D721Med (cell line): ENCODE data around the gene ZGPAT.
"Not testable (repeated sequence)": the region's sequence is repeated elsewhere in the genome, so short reads cannot be mapped to it uniquely, and the experiment has no call there.

Source experiments
- DNase-seq: peaks from one replicate; pipeline ENCODE4 v3.0.0; 2011; ENCODE audit warnings: low spot score; ENCODE audit not compliant: insufficient read length
- FAIRE-seq: peaks from 2 replicates; lab custom pipeline; 2011; peaks lifted over from hg19 to GRCh38; lab: Jason Lieb, UNC
- TF ChIP-seq, protein P1 (sequence below): IDR thresholded peaks from 2 replicates; pipeline ENCODE4 v1.5.1; 2012; ENCODE audit warnings: mild to moderate bottlenecking, control low read depth; ENCODE audit not compliant: insufficient read depth; ENCODE audit errors: missing control alignments

The ZGPAT gene

DNA sequence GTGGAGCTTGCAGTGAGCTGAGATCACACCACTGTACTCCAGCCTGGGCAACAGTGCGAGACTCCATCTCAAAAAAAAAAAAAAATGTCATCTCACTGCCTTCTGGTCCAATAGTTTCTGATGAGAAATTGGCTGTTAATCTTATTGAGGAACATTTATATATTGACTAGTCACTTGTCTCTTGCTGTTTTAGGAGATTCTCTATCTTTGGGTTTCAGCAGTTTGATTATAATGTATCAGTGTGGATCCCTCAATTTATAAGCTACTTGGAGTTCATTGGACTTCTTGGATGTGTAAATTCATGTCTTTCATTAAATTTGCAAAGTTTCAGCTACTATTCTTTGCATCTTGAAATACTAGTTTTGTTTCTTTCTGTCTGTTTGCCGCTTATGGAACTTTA, 11.2 kb downstream of the ZGPAT start:
- no peak for DNase-seq
- TF ChIP-seq, protein P1, sequence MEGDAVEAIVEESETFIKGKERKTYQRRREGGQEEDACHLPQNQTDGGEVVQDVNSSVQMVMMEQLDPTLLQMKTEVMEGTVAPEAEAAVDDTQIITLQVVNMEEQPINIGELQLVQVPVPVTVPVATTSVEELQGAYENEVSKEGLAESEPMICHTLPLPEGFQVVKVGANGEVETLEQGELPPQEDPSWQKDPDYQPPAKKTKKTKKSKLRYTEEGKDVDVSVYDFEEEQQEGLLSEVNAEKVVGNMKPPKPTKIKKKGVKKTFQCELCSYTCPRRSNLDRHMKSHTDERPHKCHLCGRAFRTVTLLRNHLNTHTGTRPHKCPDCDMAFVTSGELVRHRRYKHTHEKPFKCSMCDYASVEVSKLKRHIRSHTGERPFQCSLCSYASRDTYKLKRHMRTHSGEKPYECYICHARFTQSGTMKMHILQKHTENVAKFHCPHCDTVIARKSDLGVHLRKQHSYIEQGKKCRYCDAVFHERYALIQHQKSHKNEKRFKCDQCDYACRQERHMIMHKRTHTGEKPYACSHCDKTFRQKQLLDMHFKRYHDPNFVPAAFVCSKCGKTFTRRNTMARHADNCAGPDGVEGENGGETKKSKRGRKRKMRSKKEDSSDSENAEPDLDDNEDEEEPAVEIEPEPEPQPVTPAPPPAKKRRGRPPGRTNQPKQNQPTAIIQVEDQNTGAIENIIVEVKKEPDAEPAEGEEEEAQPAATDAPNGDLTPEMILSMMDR: no peak
- FAIRE-seq: no peak

DNA sequence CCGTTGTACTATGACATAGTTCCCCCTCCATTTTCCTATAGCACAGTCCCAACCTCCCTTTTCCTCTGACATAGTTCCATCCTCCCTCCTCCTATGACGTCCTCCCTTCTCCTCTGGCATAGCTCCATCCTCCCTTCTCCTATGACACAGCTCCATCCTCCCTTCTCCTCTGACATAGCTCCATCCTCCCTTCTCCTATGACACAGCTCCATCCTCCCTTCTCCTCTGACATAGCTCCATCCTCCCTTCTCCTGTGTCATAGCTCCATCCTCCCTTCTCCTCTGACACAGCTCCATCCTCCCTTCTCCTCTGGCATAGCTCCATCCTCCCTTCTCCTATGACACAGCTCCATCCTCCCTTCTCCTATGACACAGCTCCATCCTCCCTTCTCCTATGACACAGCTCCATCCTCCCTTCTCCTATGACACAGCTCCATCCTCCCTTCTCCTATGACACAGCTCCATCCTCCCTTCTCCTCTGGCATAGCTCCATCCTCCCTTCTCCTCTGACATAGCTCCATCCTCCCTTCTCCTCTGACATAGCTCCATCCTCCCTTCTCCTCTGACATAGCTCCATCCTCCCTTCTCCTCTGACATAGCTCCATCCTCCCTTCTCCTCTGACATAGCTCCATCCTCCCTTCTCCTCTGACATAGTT, 15.3 kb downstream of the ZGPAT start:
- FAIRE-seq: not testable (repeated sequence)

DNA sequence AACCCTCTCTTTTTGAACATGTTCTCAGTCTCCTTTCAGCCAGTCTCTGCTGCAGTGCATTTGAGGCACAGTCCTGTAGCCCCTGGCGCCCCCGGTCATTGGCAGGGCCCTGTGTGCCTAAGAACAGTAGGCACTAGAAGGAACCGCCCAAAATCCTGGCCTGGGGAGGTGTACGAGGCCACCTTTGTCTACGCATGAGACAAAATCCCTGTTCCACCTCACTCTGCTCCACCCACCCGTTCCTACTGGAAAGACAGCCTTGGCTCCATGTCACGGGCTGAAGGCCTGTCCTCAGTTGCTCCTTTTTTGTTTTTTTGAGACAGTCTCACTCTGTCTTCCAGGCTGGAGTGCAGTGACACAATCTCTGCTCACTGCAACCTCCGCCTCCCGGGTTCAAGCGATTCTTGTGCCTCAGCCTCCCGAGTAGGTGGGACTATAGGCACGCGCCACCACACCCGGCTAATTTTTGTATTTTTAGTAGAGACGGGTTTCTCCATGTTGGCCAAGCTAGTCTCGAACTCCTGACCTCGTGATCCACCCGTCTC, 22.4 kb downstream of the ZGPAT start:
- not testable (repeated sequence) for FAIRE-seq, DNase-seq

More for the DNA sequence above, 15.3 kb downstream of the ZGPAT start:
- DNase-seq: not testable (repeated sequence)

DNA sequence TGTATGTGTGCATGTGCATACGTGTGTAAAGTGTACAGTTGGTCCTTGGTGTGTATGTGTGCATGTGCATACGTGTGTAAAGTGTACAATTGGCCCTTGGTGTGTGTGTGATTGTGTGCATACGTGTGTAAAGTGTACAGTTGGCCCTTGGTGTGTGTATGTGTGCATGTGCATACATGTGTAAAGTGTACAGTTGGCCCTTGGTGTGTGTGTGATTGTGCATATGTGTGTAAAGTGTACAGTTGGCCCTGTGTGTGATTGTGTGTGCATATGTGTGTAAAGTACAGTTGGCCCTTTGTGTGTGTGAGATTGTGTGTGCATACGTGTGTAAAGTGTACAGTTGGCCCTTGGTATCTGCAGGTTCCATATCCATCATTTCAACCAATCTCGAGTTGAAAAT, 23.6 kb downstream of the ZGPAT start:
- TF ChIP-seq, protein P1: no peak
- DNase-seq (no peak), FAIRE-seq (no peak)

DNA sequence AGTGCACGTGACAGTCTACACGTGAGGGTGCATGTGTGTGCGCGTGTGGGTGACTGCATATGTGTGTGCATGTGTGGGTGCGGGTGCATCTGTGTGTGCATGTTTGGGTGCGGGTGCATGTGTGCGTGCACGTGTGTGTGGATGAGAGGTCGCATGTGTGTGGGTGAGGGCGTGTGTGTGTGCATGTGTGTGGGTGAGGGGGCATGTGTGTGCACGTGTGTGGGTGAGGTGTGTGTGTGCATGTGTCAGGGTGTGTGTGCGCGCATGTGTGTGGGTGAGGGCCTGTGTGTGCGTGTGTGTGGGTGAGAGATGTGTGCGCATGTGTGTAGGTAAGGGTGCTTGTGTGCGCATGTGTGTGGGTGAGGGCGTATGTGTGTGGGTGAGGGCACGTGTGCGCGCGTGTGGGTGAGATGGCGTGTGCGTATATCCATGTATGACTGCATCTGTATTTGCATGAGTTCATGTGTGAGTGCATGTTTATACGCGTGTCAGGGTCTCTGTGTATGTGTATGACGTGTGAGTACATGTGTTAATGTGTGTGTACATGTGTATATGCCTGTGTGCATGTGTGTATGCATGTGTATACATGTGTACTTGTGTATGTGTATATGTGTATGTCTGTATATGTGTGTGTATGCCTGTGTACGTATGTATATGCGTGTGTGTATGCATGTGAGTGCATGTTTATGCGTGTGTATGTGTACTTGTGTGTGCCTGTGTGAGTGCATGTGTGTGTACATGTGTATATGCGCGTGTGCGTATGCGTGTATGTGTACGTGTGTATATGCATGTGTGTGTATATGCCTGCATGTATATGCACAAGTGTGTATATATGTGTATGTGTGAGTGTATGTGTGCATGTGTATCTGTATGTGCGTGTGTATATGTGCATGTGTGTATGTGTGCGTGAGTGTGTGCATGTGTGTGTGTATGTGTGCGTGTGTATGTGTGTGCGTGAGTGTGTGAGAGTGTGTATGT, 24.6 kb downstream of the ZGPAT start:
- no peak for DNase-seq
- TF ChIP-seq, protein P1: no peak
- FAIRE-seq: no peak

DNA sequence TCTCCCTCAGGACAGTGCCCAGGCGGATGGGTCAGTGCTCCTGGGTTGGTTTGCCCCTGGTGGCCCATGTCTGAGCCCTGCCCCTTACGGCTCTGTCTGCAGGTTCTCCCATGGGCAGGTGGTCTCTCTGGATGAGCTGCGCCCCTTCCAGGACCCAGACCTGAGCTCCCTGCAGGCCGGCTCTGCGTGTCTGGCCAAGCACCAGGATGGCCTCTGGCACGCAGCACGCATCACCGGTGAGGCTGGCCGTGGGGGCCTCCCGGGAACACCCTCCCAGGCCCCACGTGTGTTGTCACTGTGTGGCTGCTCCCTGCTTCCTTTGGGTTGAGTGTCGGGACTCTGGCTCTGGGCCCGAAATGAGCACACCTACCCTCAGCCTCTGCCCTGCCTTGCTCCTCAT, 25.3 kb downstream of the ZGPAT start:
- FAIRE-seq: no peak
- TF ChIP-seq, protein P1: no peak
- DNase-seq: no peak

DNA sequence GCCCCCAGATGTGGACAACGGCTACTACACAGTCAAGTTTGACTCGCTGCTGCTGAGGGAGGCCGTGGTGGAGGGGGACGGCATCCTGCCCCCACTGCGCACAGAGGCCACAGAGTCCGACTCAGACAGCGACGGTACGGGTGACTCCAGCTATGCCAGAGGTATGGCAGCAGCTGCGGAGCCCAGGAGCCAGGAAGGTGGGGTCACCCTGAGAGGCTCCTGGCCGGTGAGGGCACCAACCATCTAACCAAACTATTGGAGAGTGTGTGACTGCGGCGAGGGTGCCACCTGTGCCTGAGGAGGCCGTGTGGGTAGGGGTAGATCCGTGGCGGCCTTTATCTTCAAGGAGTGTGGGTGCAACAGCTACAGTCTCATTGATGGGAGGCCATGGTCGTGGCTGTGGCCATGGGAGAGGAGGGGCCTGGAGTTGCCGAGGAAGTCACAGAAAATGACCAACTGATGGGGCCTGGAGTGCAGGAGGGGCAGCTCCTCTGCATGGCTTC, 25.8 kb downstream of the ZGPAT start:
- DNase-seq: no peak
- FAIRE-seq: no peak
- TF ChIP-seq, protein P1: no peak
